ENCODE data around the gene SESTD1.

DNA sequence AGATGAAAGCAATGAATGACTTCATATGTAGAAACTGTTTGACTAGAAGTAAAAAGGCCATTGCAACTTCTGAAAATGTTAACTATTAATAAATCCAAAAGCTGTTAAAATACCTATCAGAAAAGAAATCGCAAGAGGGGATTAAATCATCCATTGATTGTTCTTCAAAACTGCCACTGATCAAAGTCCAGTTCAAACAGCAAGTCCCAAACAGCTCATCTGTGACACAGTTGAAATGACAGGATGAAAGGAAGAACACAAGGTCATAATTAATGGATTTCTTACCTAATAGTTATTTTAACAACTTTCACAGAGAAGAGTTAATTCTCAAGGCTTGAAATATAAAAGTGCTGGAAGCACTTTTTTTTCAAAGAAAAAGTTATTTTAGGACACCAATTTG lies 90.4 kb downstream of the SESTD1 start:
- TF ChIP-seq CTCF (IDR thresholded peaks at IDR 0.05; ENCODE audit: insufficient read depth, low read depth, low read length) = no peak
- no peak for TF ChIP-seq EZH2 (IDR thresholded peaks at IDR 0.05; ENCODE audit: insufficient read depth, low read length)
